Duodenal mucosa (tissue), 2 donors: ENCODE measurements around the gene CLDN7.

Source experiments
- H3K27ac ChIP-seq: one replicate; pipeline ENCODE4 v1.7.0; 2013; ENCODE audit warnings: low read depth, low read length
- H3K27me3 ChIP-seq, 2 donors: one replicate each; pipeline ENCODE4 v1.7.0; 2013; ENCODE audit warnings: low read length in 2 of 2, control low read depth in 1 of 2; ENCODE audit not compliant: insufficient read depth in 2 of 2, control insufficient read depth in 1 of 2
- H3K36me3 ChIP-seq, 2 donors: one replicate each; pipeline ENCODE4 v1.7.0; 2013; ENCODE audit warnings: low read length in 2 of 2, control low read depth in 1 of 2; ENCODE audit not compliant: insufficient read depth in 2 of 2, control insufficient read depth in 1 of 2
- H3K4me1 ChIP-seq, 2 donors: one replicate each; pipeline ENCODE4 v1.7.0; 2013; ENCODE audit warnings: low read length in 2 of 2, control low read depth in 1 of 2; ENCODE audit not compliant: insufficient read depth in 2 of 2, control insufficient read depth in 1 of 2
- H3K4me3 ChIP-seq, 2 donors: one replicate each; pipeline ENCODE4 v1.7.0; 2013; ENCODE audit warnings: low read length in 2 of 2, low read depth in 1 of 2
- H3K9ac ChIP-seq, 2 donors: one replicate each; pipeline ENCODE4 v1.7.0; 2013; ENCODE audit warnings: low read length in 2 of 2, low read depth in 1 of 2
- H3K9me3 ChIP-seq, 2 donors: one replicate each; pipeline ENCODE4 v1.7.0; 2013; ENCODE audit warnings: low read length in 2 of 2, control low read depth in 1 of 2; ENCODE audit not compliant: control insufficient read depth in 1 of 2

Gene CLDN7

DNA sequence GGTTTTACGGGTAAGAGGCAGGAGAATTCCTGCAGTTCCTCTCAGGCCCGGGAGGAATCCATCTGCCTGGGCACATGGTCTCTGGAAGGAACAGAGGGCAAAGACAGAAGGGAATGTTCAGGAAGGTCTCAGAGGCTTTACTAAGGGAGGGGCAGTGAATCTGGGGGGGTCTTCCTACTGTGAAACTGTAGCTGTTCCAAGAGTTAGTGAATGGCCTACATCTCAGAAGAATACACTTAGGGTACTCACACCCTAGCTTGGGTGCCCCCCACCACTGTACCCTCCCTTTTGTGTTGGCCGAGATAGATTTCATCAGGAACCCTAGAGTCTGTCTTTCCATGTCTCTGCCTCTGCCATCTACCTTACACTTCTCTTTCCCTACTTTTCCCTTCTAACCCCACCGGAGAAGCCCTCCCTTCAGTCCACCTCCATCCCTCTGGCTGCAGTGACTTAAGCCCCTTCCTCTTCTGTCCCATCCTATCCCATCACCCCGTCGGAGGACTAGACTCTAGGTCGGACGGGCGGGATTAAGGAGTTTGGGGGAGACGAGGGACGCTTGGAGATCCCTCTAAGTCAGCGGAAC is 43.0 kb downstream of the CLDN7 start:
- H3K4me1 ChIP-seq = peaks cover 48 to 54% of the 10 kb centered on the region in 2 donors
- peaks cover 31 to 34% of the 10 kb centered on the region in 2 donors for H3K36me3 ChIP-seq
- H3K27ac ChIP-seq = peak overlapping the region; percentile 98
- peak overlapping the region; percentile 85 to 95 for H3K9ac ChIP-seq
- H3K9me3 ChIP-seq = no peaks in the 10 kb centered on the region
- H3K27me3 ChIP-seq = no peaks in the 10 kb centered on the region
- H3K4me3 ChIP-seq = peak overlapping the region; percentile 90 to 92

DNA sequence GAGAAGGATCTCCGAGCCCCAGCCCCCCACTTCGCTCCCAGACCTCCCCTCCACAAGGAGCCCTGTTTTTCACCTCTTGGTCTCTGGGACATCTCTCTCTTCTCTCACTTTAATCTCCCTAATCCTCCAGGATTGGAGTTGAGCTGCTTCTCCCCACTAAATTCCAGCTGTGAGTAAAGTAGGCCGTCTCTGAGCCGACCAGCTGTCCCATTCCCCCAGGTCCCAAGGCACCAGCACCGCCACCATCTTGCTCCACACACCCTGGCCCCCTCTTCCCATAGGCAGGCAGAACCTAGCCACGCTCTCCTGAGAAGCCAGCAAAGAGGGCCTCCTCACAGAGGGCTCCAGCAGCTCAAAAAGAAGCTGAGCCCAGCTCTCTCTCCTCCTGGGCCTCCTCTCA is 43.5 kb downstream of the CLDN7 start:
- Histone ChIP-seq H3K4me1 (peaks cover 52 to 58% of the 10 kb centered on the region in 2 donors), H3K9ac (peak overlapping the region in 1 of 2 donors; percentile 95), H3K27ac (no peak overlapping the region), H3K9me3 (no peaks in the 10 kb centered on the region), H3K4me3 (peak overlapping the region in 1 of 2 donors; percentile 90), H3K36me3 (peaks cover 26 to 28% of the 10 kb centered on the region in 2 donors), H3K27me3 (no peaks in the 10 kb centered on the region)

DNA sequence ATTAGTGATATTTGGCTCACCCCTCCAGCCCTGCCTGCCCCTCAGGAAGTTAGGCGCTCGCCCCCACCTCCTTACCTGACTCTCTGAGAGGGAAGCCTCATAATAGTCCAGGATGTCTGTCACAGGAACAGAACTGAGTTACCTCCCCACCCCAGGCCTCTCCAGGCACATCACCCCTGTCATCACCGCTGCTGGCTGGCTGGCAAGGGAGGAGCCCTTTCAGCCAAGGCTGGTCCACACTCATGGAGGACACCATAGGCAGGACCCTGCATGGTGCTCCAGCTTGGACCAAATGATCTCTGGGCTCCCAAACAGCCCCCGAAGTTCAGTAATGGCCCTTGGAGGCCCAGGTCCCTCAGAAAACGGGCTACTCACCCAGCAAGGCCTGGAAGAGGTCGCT is 44.1 kb downstream of the CLDN7 start:
- Histone ChIP-seq H3K4me1 (peaks cover 53 to 60% of the 10 kb centered on the region in 2 donors), H3K36me3 (peaks cover 20 to 22% of the 10 kb centered on the region in 2 donors), H3K9me3 (no peaks in the 10 kb centered on the region), H3K27me3 (no peaks in the 10 kb centered on the region), H3K4me3 (peak overlapping the region in 1 of 2 donors; percentile 59), H3K9ac (peak overlapping the region in 1 of 2 donors; percentile 55), H3K27ac (no peak overlapping the region)

GRCh38 chr17:7217113-7217987 is 44.9 kb downstream of the CLDN7 start:
- peaks cover 45 to 60% of the 10 kb centered on the region in 2 donors for H3K4me1 ChIP-seq
- H3K27ac ChIP-seq = no peak overlapping the region
- peak overlapping the region; percentile 43 to 59 for H3K4me3 ChIP-seq

GRCh38 chr17:7216242-7217112 is 45.8 kb downstream of the CLDN7 start:
- Histone ChIP-seq H3K4me1 (peaks cover 37 to 55% of the 10 kb centered on the region in 2 donors), H3K9me3 (no peaks in the 10 kb centered on the region), H3K4me3 (peak overlapping the region; percentile 28 to 43), H3K27me3 (peaks cover 0 to 4% of the 10 kb centered on the region in 2 donors), H3K27ac (no peak overlapping the region), H3K9ac (peak overlapping the region; percentile 20), H3K36me3 (peaks cover 5% of the 10 kb centered on the region in 2 donors)

More at GRCh38 chr17:7217113-7217987, 44.9 kb downstream of the CLDN7 start:
- Histone ChIP-seq H3K27me3 (no peaks in the 10 kb centered on the region), H3K9me3 (no peaks in the 10 kb centered on the region), H3K9ac (peak overlapping the region; percentile 32 to 55), H3K36me3 (peaks cover 12 to 14% of the 10 kb centered on the region in 2 donors)

GRCh38 chr17:7215652-7216180 is 46.6 kb downstream of the CLDN7 start:
- Histone ChIP-seq H3K4me1 (peaks cover 29 to 48% of the 10 kb centered on the region in 2 donors), H3K36me3 (no peaks in the 10 kb centered on the region), H3K27me3 (peaks cover 0 to 4% of the 10 kb centered on the region in 2 donors), H3K4me3 (no peak overlapping the region), H3K27ac (no peak overlapping the region), H3K9ac (peak overlapping the region in 1 of 2 donors; percentile 21), H3K9me3 (no peaks in the 10 kb centered on the region)

DNA sequence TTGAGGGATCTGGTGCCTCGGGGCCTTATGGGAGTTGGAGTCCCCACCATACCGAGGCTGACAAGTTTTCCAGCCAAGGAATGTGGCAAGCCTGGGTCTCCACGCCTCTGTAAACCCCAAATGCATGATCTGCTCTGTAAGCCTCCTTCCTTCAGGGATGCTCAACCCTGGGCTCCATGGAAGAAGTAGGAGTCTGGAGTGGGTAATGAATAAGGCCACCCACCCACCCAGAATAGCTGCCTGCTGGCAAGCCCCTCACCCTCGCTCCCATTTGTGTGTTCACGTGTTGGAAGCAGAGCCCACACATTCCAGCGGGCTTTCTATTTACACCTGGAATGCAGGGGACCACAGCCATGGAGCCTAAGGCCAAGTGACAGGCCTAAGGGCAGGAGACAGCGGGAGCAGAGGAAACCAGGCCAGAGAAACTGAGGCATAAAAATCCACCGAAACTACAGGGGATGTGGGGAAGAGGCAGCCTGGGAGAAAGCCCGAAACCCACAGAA is 47.1 kb downstream of the CLDN7 start:
- Histone ChIP-seq H3K9ac (peak overlapping the region in 1 of 2 donors; percentile 21), H3K36me3 (no peaks in the 10 kb centered on the region), H3K27me3 (peaks cover 0 to 4% of the 10 kb centered on the region in 2 donors), H3K4me3 (peak overlapping the region; percentile 56 to 62), H3K27ac (peak overlapping the region; percentile 75), H3K4me1 (peaks cover 25 to 42% of the 10 kb centered on the region in 2 donors), H3K9me3 (no peaks in the 10 kb centered on the region)

GRCh38 chr17:7214300-7215135 is 47.8 kb downstream of the CLDN7 start:
- Histone ChIP-seq H3K4me1 (peaks cover 24 to 41% of the 10 kb centered on the region in 2 donors), H3K36me3 (no peaks in the 10 kb centered on the region), H3K4me3 (peak overlapping the region; percentile 56 to 62), H3K9me3 (no peaks in the 10 kb centered on the region), H3K27ac (peak overlapping the region; percentile 75), H3K9ac (peak overlapping the region; percentile 2 to 21), H3K27me3 (peaks cover 0 to 4% of the 10 kb centered on the region in 2 donors)

DNA sequence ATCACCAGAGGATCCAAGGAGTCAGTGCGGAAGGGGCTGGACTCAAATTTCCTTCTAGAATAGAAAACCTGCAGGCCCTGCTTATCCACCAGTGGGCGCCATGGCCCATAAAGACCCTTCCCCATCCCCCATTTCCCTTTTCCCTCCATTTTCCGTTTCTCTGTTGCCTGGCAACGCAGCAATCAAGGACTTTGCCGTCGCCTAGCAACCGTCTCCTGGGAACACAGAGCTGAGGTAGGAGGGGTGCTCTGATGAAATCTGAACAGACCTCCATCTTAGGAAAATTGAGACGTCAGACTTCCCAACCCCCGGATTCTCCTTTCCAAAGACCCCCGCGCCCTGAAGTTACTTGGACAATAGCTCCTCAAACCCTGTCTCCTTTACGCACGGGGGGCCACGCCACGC is 48.4 kb downstream of the CLDN7 start:
- Histone ChIP-seq H3K9me3 (no peaks in the 10 kb centered on the region), H3K27ac (peak overlapping the region; percentile 32), H3K4me3 (peak overlapping the region; percentile 56 to 62), H3K36me3 (no peaks in the 10 kb centered on the region), H3K9ac (peak overlapping the region in 1 of 2 donors; percentile 7), H3K27me3 (peaks cover 0 to 4% of the 10 kb centered on the region in 2 donors), H3K4me1 (peaks cover 18 to 35% of the 10 kb centered on the region in 2 donors)
